Medulla oblongata (tissue), 1 donor: Measurements from ENCODE around the gene ATXN1.

Source experiments
- DNase-seq: peaks from one replicate; pipeline ENCODE4 v3.0.0-alpha.2; 2015; ENCODE audit errors: extremely low spot score

The ATXN1 gene

DNA sequence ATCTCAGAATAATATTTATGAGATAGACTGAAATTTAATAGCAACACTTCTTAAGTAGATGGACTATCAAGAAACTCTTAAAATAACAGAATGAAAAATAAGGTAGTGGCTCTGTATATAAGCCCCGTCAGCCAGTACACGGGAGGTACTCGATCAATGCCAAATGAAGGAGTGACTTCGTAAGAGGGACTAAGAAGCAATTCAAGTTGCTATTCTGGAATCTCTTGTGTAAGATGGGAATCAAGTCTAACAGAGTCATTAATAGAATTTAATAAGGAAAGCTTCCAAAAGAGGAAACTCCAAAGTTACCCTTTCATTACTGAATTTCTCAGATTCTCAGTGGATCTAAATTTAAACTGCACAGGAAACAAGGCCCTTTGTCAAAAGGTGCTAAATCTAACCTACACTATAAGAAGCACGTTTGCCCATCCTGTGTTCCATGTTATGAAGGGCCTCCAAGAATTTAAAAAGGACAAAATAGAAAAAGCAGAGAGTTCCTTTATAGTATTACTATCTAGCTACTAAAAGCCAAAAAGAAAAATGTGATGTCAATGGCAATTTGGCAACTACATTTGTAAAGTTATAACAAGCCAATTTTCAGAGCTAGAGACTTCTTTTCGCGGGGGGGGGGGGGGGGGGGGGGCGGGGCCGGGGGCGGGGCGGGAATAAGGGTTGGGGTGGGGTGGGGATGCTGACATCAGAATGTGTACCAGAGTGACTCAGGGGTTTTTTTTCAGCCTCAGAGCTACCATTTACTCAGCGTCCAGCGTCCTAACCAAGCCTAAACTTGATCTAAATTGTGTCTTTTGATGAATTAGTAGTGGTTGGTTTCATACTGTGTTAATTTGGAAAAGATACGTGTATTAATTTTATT is 322.3 kb downstream of the ATXN1 start:
- DNase-seq: no peak

DNA sequence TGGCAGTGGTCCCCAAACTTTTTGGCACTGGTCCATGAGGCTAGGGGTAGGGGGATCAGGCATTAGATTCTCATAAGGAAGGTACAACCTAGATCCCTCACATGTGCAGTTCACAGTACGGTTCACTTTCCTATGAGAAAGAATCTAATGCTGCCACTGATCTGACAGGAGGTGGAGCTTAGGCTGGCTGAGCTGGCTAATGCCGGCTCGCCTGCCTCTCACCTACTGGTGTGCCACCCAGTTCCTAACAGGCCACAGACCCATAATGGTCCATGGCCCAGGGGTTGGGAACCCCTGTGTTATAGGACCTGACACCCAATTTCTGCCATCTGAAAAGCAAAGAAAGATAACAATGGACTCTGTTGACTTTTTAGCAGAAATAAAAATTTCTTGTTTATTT is 323.3 kb downstream of the ATXN1 start:
- DNase-seq: no peak

GRCh38 chr6:16437095-16437494 is 324.2 kb downstream of the ATXN1 start:
- no peak for DNase-seq

GRCh38 chr6:16436550-16436949 is 324.7 kb downstream of the ATXN1 start:
- no peak for DNase-seq

DNA sequence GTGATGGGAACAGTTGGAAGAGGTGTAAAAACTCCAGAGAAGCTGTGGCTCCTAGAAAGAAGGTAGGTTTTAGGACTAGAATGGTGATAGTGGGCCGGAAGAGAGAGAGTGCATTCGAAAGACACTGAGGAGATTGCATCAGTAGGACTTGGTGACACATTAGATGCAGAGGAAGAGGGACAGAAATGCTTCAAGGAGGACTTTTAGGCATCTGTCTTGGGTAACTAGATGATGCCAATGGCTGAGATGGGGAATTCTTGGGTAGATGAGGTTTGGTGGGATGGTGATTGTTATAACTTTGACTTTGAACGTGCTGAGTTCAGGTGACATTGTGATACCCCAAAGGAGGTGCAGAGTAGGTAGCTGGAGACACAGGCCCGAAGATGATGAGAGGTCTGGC is 326.4 kb downstream of the ATXN1 start:
- DNase-seq: no peak

- no peak for DNase-seq
These were observed 327.8 kb downstream of the ATXN1 start for GRCh38 chr6:16433338-16433890.

DNA sequence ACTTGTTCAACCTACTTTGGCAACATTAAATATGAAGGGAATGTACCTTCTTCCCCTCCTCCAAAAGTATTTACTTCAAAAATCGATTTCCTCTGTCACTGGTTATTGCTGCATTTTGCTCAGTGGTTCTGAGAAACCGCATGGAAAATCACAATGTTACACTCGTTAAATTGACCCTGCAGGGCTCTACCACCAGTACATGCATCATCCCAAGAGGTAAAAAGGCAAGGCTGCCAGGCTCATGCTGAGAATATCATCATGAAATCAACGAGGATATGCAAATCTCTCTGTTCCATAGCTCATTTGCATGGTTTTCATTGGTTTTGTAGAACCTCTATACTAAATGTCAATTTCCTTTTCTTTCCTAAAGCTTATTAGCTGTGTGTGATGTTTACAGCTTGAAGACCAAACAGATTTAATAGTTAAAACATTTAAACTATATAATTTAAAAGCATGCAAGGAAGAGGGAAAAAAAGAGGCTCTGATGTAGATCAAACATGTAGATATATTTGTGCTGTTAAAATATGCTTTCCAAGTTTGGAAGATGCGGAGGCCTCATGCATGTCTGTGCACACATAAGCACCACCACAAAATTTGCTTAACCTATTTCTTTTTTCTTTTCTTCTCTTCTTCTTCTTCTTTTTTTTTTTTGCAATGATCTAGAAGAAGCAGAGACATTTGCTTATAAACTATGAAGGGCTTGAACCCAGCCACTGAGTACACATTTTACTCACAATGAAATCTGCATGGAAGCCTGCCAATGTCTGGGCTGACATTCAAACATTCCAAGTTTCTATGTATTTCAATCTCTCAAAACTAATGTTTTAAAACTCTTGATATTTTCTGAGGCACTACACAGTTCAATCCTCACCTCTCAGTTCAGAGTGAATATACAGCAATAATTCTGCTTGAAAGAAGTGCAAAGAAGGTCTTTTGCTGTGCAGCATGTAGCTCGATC is 328.9 kb downstream of the ATXN1 start:
- peak; percentile 46 for DNase-seq

DNA sequence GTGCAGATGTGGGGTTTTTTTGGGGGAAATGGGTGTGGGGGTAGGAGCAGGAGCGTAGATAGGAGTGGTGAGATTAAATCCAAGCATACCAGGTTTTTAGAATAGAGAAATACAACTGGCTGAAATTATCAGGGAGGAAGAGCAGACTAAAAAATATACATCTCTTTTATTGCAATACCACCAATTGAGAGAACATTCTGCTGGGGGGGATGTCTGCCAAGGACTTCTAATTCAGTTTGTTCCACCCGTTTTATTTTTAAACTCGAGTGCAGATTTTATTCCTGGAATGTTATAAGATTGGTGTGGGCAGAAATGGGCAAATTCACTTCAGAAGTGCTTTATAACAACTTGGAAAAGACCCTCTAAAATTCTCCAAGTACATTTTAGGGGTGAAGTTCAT is 330.2 kb downstream of the ATXN1 start:
- no peak for DNase-seq

GRCh38 chr6:16430391-16431089 is 330.7 kb downstream of the ATXN1 start:
- no peak for DNase-seq

DNA sequence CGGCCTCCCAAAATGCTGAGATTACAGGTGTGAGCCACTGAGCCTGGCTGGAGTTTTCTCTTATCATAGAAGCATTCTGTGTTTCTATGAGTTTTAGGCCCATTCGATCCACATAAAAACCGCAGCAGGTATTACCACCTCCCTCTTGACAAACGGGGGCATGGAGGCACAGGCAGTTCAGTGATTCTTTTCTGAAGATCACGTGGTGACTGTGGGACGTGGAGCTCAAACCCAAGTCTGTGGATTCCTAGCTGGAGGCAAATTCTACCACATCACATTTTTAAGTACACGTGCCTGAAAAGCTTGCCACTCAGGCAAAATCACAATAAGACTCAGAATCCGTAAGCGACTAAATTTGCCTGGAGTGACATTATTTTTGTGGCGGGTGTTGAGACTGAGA is 331.6 kb downstream of the ATXN1 start:
- no peak for DNase-seq

DNA sequence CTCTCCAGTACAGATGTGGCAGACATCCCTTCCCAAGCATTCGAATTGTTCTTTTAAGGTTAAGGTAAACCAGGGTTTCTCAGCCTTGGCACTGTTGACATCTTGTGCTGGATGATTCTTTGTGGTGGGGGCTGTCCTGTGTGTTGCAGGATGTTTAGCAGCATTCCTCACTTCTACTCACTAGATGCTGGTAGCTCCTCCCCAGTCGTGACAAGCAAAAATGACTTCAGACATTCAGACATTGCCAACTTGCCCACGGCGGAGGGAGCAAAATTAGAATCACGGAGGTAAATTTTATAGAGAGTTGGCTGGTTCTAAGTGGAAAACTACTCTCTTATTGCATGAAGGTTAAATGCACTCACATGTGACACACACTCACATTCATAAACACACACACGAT is 334.1 kb downstream of the ATXN1 start:
- DNase-seq: no peak

DNA sequence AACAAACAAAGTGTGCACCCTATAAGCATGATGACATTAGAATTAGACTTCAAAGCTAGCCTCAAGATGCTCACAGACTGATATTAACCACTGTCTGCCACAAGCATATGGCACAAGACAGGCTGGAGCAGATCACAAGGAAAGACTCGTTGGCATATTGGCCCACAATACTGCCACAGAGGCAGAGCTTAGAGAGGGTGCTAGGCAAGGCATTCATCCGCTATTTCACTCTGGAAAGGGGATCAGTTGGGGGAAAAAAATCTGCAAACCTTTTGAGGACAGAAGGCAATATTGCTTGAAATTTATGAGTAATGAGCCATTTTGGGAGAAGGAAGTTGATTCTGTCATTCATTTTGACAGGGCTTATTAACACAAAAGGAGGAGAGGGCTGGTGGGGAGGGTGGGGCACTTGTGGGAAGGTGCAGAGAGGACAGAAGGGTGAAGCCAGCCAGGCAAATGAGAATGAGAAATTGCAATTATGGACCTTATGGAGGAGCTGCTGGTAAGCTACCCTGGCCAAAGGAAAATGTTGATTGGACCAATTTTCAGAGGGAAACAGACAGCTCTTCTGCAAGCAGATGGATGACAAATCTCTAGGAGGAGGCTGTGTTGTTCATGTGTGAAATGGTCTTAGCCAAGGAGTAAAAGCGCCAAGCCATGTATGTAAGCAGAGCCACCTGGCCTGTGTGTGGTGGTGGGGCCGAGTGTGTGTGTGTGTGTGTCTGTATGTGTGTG is 335.2 kb downstream of the ATXN1 start:
- no peak for DNase-seq

DNA sequence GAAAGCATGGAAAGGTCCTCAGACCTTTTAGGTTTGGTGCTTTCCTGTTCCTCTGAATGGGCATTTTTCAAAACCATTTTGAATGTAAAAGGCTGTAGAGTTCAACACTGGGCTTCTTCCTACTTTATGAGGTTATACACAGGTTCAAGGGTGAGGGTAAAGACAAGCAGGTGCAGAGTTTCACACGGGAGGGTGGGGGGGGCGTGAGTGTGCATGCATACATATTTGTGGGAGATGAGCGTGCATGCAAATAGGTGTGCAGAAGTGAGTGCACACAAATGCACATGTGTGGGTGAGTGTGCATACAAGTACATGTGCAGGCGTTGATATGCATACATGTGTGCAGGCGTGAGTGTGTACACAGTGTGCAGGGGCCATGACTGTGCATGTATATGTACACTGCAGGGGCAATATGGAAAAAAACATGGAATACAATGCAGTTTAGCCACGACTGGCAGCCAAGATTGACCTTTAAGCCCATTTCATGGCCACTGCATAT is 339.7 kb downstream of the ATXN1 start:
- DNase-seq: no peak

DNA sequence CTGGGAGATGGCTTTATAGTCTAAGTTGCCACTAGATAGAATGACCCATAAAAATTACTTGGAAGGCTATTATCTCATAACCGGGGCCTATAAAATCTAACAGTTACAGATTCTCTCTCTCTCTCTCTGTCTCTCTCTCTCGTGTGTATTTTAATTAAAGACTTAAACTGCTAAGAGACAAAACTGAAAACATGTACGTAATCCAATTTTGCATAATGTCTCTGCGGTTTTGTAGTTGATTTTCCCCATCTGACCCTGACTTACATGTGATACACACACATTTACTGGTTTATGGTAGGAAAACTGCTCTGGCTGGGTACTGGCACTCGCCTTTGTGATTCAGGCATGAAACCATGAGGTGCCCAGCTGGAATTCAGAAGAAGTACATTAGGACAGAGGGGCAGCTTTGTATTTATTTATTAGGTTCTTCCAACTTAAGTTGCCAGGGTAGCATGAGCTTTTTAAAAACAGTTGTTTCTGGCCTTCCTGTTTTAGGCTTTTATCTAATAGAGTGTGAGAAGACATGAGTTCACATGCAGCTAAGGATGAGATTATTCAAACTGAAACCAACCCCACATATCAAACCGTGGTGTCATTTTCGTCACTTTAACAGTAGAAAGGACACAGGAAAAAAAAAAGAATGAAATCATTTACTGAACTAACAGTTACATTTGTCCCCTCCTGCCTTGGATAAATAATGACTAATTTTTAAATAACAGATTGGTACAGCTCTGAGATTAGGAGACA is 340.4 kb downstream of the ATXN1 start:
- DNase-seq: peak; percentile 51

- DNase-seq: no peak
These were observed 340.9 kb downstream of the ATXN1 start for GRCh38 chr6:16420337-16420714.

DNA sequence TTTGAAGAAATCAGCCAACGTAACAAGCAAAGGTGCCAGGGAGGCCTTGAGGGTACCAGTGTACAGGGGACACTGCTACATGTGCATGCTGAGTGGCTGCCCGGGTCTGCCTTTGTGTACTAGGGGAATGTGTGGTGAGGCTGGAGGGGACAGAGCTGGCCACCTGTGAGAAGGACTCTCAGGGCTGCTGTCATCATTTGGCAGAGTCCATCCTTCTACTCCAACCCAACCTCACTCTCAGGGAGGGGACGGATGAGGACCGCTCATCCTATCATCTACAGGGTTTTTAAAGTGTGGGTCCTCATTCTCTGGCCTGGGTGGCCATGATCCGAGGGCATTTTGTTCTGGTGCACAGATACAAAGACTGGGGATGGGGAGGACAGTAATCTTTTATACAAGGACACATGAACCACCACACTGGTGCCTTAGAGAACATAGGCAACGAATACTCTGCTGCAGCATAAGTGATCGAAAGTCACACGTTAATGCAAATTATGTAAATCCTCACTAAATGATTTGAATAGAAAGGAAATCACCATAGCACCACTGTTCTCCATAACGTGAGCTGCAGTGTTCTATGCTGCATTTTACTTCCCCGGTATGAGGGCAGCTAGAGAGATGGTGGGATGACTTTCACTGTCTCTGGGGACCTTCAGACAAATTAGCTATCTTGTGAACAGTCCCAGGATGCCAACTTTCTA is 341.5 kb downstream of the ATXN1 start:
- no peak for DNase-seq

DNA sequence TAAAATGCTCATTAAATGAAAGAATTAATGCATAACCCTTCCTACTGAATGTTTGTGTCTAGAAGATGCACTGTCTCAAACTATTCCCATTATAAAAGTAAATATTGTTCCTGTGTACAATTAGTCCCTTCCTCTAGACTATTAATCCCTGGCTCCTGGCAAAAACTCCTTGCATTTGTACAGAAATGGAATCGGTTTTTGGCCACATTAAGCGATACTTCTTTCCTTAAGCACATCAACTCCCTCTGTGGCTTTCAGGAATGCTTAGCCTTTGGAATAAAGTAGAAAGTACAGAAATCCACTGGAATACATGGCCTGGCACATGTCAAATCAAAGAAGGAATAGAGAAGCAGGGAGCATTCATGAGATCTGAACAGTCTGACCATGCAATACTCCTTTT is 343.1 kb downstream of the ATXN1 start:
- DNase-seq: no peak

DNA sequence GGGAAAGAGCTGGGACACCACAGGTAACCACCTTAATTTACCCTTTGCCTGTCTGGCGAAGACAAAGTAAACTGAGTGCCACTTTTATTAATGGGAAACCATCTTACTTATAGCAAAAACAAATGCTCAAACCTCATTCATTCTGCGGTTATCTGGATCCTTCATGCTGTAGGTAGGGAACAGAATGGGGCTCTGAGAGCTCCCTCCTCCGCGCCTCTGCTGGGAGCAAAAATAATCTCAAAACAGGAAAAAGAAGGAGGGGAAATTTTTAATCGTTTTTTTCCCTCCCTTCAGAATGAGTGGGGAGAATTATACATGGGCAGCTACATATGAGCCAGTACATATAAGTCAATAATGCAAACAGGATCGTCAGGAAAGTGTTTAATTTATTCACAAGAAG is 345.6 kb downstream of the ATXN1 start:
- no peak for DNase-seq

- no peak for DNase-seq
These were observed 347.1 kb downstream of the ATXN1 start for GRCh38 chr6:16414205-16414604.

GRCh38 chr6:16413399-16413798 is 347.9 kb downstream of the ATXN1 start:
- DNase-seq: peak; percentile 17
